HepG2 (cell line): Measurements from ENCODE around the gene PDGFD. TPM values are rescaled to one million over a fixed set of nuclear protein-coding genes. Genes with fewer than 3 reads are reported as not detected.

ENCODE experiments used
- ARNT2 ChIP-seq: sonication (generic); formaldehyde crosslinking; IDR thresholded peaks from 2 replicates; pipeline ENCODE4 v1.8.0; 2022; ENCODE audit warnings: mild to moderate bottlenecking, low read depth, missing genetic modification reagents, moderate library complexity
- CREB1 ChIP-seq, 2 experiments: fragments of 450-650 bp in 1 of 2; IDR thresholded peaks; 2 replicates each; pipeline ENCODE4 v1.6.1; 2016 to 2017; ENCODE audit warnings: control low read depth in 1 of 2, mild to moderate bottlenecking in 1 of 2, missing compliant biosample characterization in 1 of 2, missing genetic modification characterization in 1 of 2
- EHMT2 ChIP-seq: fragments of 200-600 bp; sonication (generic); IDR thresholded peaks from 2 replicates; pipeline ENCODE4 v1.7.0; 2017; ENCODE audit warnings: antibody characterized with exemption, low read depth, low read length, borderline replicate concordance
- IRF2 ChIP-seq: IDR thresholded peaks from 2 replicates; pipeline ENCODE4 v1.6.1; 2018; ENCODE audit warnings: missing genetic modification reagents, missing compliant biosample characterization
- PAX8 ChIP-seq: sonication (generic); formaldehyde crosslinking; IDR thresholded peaks from 2 replicates; pipeline ENCODE4 v1.8.0; 2022; ENCODE audit warnings: mild to moderate bottlenecking, missing genetic modification reagents, borderline replicate concordance
- RAD51 ChIP-seq: fragments of 450-650 bp; IDR thresholded peaks from 2 replicates; pipeline ENCODE4 v1.6.1; 2016; ENCODE audit warnings: borderline replicate concordance
- SATB2 ChIP-seq: sonication (generic); formaldehyde crosslinking; IDR thresholded peaks from 2 replicates; pipeline ENCODE4 v1.5.0; 2020; ENCODE audit warnings: missing genetic modification reagents
- U2AF1 ChIP-seq: fragments of 200-400 bp; formaldehyde crosslinking; optimal IDR thresholded peaks from 2 replicates; pipeline ENCODE3; 2017; ENCODE audit warnings: mild to moderate bottlenecking, low read depth, low read length
- ZFP82 ChIP-seq: sonication (generic); formaldehyde crosslinking; IDR thresholded peaks from 2 replicates; pipeline ENCODE4 v1.5.1; 2020; ENCODE audit warnings: mild to moderate bottlenecking, missing genetic modification reagents, borderline replicate concordance
- ZNF136 ChIP-seq: sonication (generic); formaldehyde crosslinking; IDR thresholded peaks from 2 replicates; pipeline ENCODE4 v1.8.1; 2022; ENCODE audit warnings: low read depth, mild to moderate bottlenecking, moderate library complexity, missing genetic modification reagents
- ZNF484 ChIP-seq: sonication (generic); formaldehyde crosslinking; IDR thresholded peaks from 2 replicates; pipeline ENCODE4 v1.5.1; 2020; ENCODE audit warnings: mild to moderate bottlenecking, low read depth, missing genetic modification reagents, borderline replicate concordance
- ZNF557 ChIP-seq: sonication (generic); formaldehyde crosslinking; IDR thresholded peaks from 2 replicates; pipeline ENCODE4 v1.4.0; 2020; ENCODE audit warnings: missing genetic modification reagents
- ZNF670 ChIP-seq: sonication (generic); formaldehyde crosslinking; IDR thresholded peaks from 2 replicates; pipeline ENCODE4 v1.8.0; 2022; ENCODE audit warnings: mild to moderate bottlenecking, missing genetic modification reagents, borderline replicate concordance
- ZNF788 ChIP-seq: sonication (generic); formaldehyde crosslinking; IDR thresholded peaks from 2 replicates; pipeline ENCODE4 v1.5.0; 2020; ENCODE audit warnings: mild to moderate bottlenecking, missing genetic modification reagents, borderline replicate concordance
- polyA plus RNA-seq, 8 experiments: library from polyadenylated mRNA; depleted of rRNA in 3 of 8; stranded (reverse) in 7 of 8; unstranded in 1 of 8; fragments of >200 nt; fragmentation: Illumina TruSeq in 4 of 8; extraction: Trizol in 4 of 8; gene quantifications; 2 replicates each; pipeline versions ENCODE4 v1.2.1 to v1.2.3, GENCODE V29; 2011 to 2016; ENCODE audit warnings: low read depth in 4 of 8, missing spikeins in 1 of 8, mixed read lengths in 1 of 8; ENCODE audit not compliant: insufficient read depth in 1 of 8
- total RNA-seq, 5 experiments: library from RNA; depleted of rRNA; stranded (reverse); fragments of >200 nt; fragmentation: Illumina TruSeq; extraction: Trizol; gene quantifications; 2 replicates each; pipeline ENCODE4 v1.2.3, GENCODE V29; 2016; ENCODE audit warnings: low read depth in 1 of 5
- TF ChIP-seq, protein P1 (sequence below): sonication (generic); formaldehyde crosslinking; IDR thresholded peaks from 2 replicates; pipeline ENCODE4 v1.5.1; 2020; ENCODE audit warnings: mild to moderate bottlenecking, missing genetic modification reagents, borderline replicate concordance
- TF ChIP-seq, protein P2 (sequence below): sonication (generic); formaldehyde crosslinking; IDR thresholded peaks from 2 replicates; pipeline ENCODE4 v1.4.0; 2020; ENCODE audit warnings: missing genetic modification reagents
- TF ChIP-seq, protein P3 (sequence below): sonication (generic); formaldehyde crosslinking; conservative IDR thresholded peaks from 2 replicates; pipeline ENCODE4 v1.8.1; 2023; ENCODE audit warnings: missing genetic modification reagents
- TF ChIP-seq, protein P4 (sequence below): sonication (generic); formaldehyde crosslinking; IDR thresholded peaks from 2 replicates; pipeline ENCODE4 v1.8.0; 2022; ENCODE audit warnings: missing genetic modification reagents, mild to moderate bottlenecking, moderate library complexity, borderline replicate concordance
- TF ChIP-seq, protein P5 (sequence below): sonication (generic); formaldehyde crosslinking; IDR thresholded peaks from 2 replicates; pipeline ENCODE4 v1.8.1; 2023; ENCODE audit warnings: mild to moderate bottlenecking, inconsistent platforms, moderate library complexity, missing genetic modification reagents, borderline replicate concordance

PDGFD gene
- total and polyA plus RNA-seq, 2 of the 13 experiments (the other 11 are each of a cell fraction or from before 2014, with no cell fraction given), result 0.09 to 0.29 TPM

DNA sequence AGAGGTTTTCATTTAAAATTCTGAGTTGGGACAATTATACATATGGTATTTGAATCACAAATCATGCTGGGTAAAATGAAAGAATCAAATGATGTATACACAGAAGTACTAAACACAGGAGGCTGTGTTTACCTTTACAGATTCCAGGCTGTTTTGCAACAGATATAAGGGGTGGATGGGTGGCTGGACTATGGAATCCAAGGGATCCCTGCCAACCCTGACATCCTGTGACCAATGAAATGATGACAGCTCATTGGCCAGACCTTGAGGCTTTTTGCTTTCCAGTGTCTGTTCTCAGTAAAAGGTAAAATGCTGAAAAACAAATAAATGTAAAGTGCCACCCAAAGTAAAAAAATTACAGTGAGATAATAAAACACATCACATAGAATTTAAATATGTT lies 130.8 kb downstream of the PDGFD start (continued):
- no peak for TF ChIP-seq ZNF670 (CRISPR knock-in tag)
- TF ChIP-seq, protein P1, sequence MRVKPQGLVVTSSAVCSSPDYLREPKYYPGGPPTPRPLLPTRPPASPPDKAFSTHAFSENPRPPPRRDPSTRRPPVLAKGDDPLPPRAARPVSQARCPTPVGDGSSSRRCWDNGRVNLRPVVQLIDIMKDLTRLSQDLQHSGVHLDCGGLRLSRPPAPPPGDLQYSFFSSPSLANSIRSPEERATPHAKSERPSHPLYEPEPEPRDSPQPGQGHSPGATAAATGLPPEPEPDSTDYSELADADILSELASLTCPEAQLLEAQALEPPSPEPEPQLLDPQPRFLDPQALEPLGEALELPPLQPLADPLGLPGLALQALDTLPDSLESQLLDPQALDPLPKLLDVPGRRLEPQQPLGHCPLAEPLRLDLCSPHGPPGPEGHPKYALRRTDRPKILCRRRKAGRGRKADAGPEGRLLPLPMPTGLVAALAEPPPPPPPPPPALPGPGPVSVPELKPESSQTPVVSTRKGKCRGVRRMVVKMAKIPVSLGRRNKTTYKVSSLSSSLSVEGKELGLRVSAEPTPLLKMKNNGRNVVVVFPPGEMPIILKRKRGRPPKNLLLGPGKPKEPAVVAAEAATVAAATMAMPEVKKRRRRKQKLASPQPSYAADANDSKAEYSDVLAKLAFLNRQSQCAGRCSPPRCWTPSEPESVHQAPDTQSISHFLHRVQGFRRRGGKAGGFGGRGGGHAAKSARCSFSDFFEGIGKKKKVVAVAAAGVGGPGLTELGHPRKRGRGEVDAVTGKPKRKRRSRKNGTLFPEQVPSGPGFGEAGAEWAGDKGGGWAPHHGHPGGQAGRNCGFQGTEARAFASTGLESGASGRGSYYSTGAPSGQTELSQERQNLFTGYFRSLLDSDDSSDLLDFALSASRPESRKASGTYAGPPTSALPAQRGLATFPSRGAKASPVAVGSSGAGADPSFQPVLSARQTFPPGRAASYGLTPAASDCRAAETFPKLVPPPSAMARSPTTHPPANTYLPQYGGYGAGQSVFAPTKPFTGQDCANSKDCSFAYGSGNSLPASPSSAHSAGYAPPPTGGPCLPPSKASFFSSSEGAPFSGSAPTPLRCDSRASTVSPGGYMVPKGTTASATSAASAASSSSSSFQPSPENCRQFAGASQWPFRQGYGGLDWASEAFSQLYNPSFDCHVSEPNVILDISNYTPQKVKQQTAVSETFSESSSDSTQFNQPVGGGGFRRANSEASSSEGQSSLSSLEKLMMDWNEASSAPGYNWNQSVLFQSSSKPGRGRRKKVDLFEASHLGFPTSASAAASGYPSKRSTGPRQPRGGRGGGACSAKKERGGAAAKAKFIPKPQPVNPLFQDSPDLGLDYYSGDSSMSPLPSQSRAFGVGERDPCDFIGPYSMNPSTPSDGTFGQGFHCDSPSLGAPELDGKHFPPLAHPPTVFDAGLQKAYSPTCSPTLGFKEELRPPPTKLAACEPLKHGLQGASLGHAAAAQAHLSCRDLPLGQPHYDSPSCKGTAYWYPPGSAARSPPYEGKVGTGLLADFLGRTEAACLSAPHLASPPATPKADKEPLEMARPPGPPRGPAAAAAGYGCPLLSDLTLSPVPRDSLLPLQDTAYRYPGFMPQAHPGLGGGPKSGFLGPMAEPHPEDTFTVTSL, result no peak
- TF ChIP-seq U2AF1, result no peak
- TF ChIP-seq ZNF788 (CRISPR knock-in tag), result no peak
- TF ChIP-seq ZNF136, result no peak
- TF ChIP-seq EHMT2, result no peak
- TF ChIP-seq IRF2 (CRISPR knock-in tag), result no peak
- TF ChIP-seq CREB1 (IDR thresholded peaks at IDR 0.05), result no peak
- TF ChIP-seq CREB1 (CRISPR knock-in tag; IDR thresholded peaks at IDR 0.05), result peak; percentile 44; the same call in 1 of the 2 replicates
- TF ChIP-seq, protein P2, sequence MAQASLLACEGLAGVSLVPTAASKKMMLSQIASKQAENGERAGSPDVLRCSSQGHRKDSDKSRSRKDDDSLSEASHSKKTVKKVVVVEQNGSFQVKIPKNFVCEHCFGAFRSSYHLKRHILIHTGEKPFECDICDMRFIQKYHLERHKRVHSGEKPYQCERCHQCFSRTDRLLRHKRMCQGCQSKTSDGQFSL (CRISPR knock-in tag), result no peak
- TF ChIP-seq PAX8 (CRISPR knock-in tag), result no peak
- TF ChIP-seq ZNF557, result no peak
- TF ChIP-seq ARNT2 (CRISPR knock-in tag), result no peak
- no peak for TF ChIP-seq SATB2
- TF ChIP-seq, protein P3, sequence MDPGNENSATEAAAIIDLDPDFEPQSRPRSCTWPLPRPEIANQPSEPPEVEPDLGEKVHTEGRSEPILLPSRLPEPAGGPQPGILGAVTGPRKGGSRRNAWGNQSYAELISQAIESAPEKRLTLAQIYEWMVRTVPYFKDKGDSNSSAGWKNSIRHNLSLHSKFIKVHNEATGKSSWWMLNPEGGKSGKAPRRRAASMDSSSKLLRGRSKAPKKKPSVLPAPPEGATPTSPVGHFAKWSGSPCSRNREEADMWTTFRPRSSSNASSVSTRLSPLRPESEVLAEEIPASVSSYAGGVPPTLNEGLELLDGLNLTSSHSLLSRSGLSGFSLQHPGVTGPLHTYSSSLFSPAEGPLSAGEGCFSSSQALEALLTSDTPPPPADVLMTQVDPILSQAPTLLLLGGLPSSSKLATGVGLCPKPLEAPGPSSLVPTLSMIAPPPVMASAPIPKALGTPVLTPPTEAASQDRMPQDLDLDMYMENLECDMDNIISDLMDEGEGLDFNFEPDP, result no peak
- TF ChIP-seq RAD51, result no peak
- TF ChIP-seq, protein P4, sequence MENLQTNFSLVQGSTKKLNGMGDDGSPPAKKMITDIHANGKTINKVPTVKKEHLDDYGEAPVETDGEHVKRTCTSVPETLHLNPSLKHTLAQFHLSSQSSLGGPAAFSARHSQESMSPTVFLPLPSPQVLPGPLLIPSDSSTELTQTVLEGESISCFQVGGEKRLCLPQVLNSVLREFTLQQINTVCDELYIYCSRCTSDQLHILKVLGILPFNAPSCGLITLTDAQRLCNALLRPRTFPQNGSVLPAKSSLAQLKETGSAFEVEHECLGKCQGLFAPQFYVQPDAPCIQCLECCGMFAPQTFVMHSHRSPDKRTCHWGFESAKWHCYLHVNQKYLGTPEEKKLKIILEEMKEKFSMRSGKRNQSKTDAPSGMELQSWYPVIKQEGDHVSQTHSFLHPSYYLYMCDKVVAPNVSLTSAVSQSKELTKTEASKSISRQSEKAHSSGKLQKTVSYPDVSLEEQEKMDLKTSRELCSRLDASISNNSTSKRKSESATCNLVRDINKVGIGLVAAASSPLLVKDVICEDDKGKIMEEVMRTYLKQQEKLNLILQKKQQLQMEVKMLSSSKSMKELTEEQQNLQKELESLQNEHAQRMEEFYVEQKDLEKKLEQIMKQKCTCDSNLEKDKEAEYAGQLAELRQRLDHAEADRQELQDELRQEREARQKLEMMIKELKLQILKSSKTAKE (CRISPR knock-in tag), result no peak
- no peak for TF ChIP-seq ZFP82 (CRISPR knock-in tag)
- TF ChIP-seq ZNF484, result no peak
- TF ChIP-seq, protein P5, sequence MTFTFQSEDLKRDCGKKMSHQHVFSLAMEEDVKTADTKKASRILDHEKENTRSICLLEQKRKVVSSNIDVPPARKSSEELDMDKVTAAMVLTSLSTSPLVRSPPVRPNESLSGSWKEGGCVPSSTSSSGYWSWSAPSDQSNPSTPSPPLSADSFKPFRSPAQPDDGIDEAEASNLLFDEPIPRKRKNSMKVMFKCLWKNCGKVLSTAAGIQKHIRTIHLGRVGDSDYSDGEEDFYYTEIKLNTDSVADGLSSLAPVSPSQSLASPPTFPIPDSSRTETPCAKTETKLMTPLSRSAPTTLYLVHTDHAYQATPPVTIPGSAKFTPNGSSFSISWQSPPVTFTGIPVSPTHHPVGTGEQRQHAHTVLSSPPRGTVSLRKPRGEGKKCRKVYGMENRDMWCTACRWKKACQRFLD, result no peak
